ENCODE results near the gene USH1C. TPM values are rescaled to one million over a fixed set of nuclear protein-coding genes. Genes with fewer than 3 reads are reported as not detected.

Gene USH1C
- total RNA-seq, 1 donor from 2014 or later, result 0.19 TPM

Other genes with a start within 250 kb of the USH1C start
- 4.1 TPM for gene NCR3LG1, start 192.6 kb downstream of the USH1C start, total RNA-seq
- gene KCNJ11, start 155.8 kb downstream of the USH1C start, total RNA-seq, result 3.5 TPM
- 0.58 TPM for gene ABCC8, start 67.6 kb downstream of the USH1C start, total RNA-seq
- not detected for gene OTOG, start 2.8 kb upstream of the USH1C start, total RNA-seq
- gene MYOD1, start 175.2 kb upstream of the USH1C start, total RNA-seq, result not detected
- gene KCNC1, start 190.4 kb upstream of the USH1C start, total RNA-seq, result not detected